ENCODE measurements around the gene PGBD1.
"Not testable (repeated sequence)": the region's sequence is repeated elsewhere in the genome, so short reads cannot be mapped to it uniquely, and the experiment has no call there.

PGBD1 gene

GRCh38 chr6:28267695-28268059, 13.7 kb upstream of the PGBD1 start:
- DNase-seq (ENCODE audit: low read depth), result no peak

- peak; percentile 89 for DNase-seq (ENCODE audit: low read depth)
Observed at GRCh38 chr6:28269492-28269891, 11.9 kb upstream of the PGBD1 start.

GRCh38 chr6:28274888-28275287, 6.5 kb upstream of the PGBD1 start:
- no peak for DNase-seq (ENCODE audit: low read depth)

GRCh38 chr6:28277746-28278145, 3.6 kb upstream of the PGBD1 start:
- no peak for DNase-seq (ENCODE audit: low read depth)

- DNase-seq (ENCODE audit: low read depth), result no peak
Observed at GRCh38 chr6:28280595-28281287, 631 bp upstream of the PGBD1 start.

- peak; percentile 6 for DNase-seq (ENCODE audit: low read depth)
Observed at GRCh38 chr6:28282926-28283325, 1.6 kb downstream of the PGBD1 start.

- DNase-seq (ENCODE audit: low read depth), result no peak
Observed at GRCh38 chr6:28291573-28291972, 10.2 kb downstream of the PGBD1 start.

GRCh38 chr6:28295326-28295725, 14.0 kb downstream of the PGBD1 start:
- no peak for DNase-seq (ENCODE audit: low read depth)

- DNase-seq (ENCODE audit: low read depth), result no peak
Observed at GRCh38 chr6:28296520-28297060, 15.2 kb downstream of the PGBD1 start.

GRCh38 chr6:28303570-28303969, 22.2 kb downstream of the PGBD1 start:
- DNase-seq (ENCODE audit: low read depth), result no peak

GRCh38 chr6:28306363-28306762, 25.0 kb downstream of the PGBD1 start:
- DNase-seq (ENCODE audit: low read depth), result not testable (repeated sequence)

GRCh38 chr6:28311139-28311823, 29.9 kb downstream of the PGBD1 start:
- no peak for DNase-seq (ENCODE audit: low read depth)

- no peak for DNase-seq (ENCODE audit: low read depth)
Observed at GRCh38 chr6:28312939-28313338, 31.6 kb downstream of the PGBD1 start.

- peak; percentile 49 for DNase-seq (ENCODE audit: low read depth)
Observed at GRCh38 chr6:28315628-28316027, 34.3 kb downstream of the PGBD1 start.

GRCh38 chr6:28317866-28318265, 36.5 kb downstream of the PGBD1 start:
- DNase-seq (ENCODE audit: low read depth), result not testable (repeated sequence)

- DNase-seq (ENCODE audit: low read depth), result no peak
Observed at GRCh38 chr6:28322661-28323060, 41.3 kb downstream of the PGBD1 start.

GRCh38 chr6:28323813-28324424, 42.5 kb downstream of the PGBD1 start:
- no peak for DNase-seq (ENCODE audit: low read depth)

GRCh38 chr6:28326371-28326948, 45.1 kb downstream of the PGBD1 start:
- DNase-seq (ENCODE audit: low read depth), result no peak

GRCh38 chr6:28330041-28330440, 48.7 kb downstream of the PGBD1 start:
- DNase-seq (ENCODE audit: low read depth), result no peak

GRCh38 chr6:28333047-28333446, 51.7 kb downstream of the PGBD1 start:
- no peak for DNase-seq (ENCODE audit: low read depth)

- DNase-seq (ENCODE audit: low read depth), result no peak
Observed at GRCh38 chr6:28333599-28334018, 52.2 kb downstream of the PGBD1 start.

GRCh38 chr6:28334286-28335039, 53.1 kb downstream of the PGBD1 start:
- no peak for DNase-seq (ENCODE audit: low read depth)
